Measurements from ENCODE around the gene TRIP12. TPM values are rescaled to one million over a fixed set of nuclear protein-coding genes. Genes with fewer than 3 reads are reported as not detected.
A peak's percentile ranks its signal among the peaks of the same experiment; 100 is the strongest.

TRIP12 gene
- total and polyA plus RNA-seq, 7 donors: 27.5 to 297 (median 224) TPM

DNA sequence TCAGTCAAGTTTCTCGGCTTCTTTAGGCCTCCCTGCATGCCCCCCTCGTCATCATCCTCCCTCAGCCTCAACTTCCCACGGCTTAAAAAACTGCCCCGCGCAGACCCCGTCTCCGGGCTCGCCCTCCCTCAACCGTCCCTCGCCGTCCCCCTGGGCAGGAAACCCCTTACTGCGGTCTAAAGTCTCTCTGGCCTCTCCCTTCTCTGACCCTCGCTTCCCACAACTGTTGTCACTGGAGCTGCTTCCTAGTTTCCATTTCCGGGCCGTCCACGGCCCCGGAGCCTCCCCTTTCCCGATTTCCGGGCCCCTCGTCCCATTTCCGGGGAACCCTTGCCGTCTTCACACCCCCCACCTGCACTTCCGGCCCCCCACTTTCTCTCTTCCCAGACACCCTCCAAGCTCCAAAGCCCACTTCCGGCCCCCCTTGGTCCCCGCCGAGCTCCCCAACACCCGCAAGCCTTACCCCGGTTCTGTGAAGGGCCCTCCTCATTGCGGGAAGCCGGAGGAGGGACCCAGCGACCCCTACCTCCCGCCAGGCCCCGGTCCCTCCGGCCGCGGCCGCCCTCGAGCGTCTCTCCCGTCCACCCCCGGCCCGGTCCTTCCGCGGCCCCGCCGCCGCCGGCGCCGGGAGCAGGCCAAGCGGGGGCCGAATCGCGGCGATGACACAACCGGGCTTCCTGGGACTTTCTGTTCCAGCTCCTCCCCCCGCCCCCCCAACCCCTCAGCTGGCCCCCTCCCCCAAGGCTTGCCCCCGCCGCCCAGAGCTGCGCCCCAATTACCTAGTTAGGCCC, 513 bp downstream of the TRIP12 start:
- peak overlapping the region; percentile 76 for H3K4me3 ChIP-seq
- TF ChIP-seq, protein P1, sequence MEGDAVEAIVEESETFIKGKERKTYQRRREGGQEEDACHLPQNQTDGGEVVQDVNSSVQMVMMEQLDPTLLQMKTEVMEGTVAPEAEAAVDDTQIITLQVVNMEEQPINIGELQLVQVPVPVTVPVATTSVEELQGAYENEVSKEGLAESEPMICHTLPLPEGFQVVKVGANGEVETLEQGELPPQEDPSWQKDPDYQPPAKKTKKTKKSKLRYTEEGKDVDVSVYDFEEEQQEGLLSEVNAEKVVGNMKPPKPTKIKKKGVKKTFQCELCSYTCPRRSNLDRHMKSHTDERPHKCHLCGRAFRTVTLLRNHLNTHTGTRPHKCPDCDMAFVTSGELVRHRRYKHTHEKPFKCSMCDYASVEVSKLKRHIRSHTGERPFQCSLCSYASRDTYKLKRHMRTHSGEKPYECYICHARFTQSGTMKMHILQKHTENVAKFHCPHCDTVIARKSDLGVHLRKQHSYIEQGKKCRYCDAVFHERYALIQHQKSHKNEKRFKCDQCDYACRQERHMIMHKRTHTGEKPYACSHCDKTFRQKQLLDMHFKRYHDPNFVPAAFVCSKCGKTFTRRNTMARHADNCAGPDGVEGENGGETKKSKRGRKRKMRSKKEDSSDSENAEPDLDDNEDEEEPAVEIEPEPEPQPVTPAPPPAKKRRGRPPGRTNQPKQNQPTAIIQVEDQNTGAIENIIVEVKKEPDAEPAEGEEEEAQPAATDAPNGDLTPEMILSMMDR (IDR thresholded peaks at IDR 0.05): no peak
- ATAC-seq (peak; percentile 46 to 64 (median 60)), DNase-seq (peak; percentile 76 to 87)
- no peaks in the 10 kb centered on the region for H3K27me3 ChIP-seq (ENCODE audit: insufficient read depth in 3 of 3, low read length in 2 of 3)
- intact Hi-C loops (cut with DNase I): loop anchor here in 1 of 2 donors (5.0 kb wide), 1 partner anchor 119 kb away; no protein-coding TSS in a partner anchor
- no peaks in the 10 kb centered on the region for H3K36me3 ChIP-seq (ENCODE audit: insufficient read depth in 1 of 2, low read depth in 1 of 2)
- H3K4me1 ChIP-seq: peaks cover 7% of the 10 kb centered on the region
- WGBS, 3 donors: 0 to 1% (median 1%) methylated on average over 47 to 60 of the region's 60 CpGs
- H3K27ac ChIP-seq: peak overlapping the region; percentile 97
- no peaks in the 10 kb centered on the region for H3K9me3 ChIP-seq

DNA sequence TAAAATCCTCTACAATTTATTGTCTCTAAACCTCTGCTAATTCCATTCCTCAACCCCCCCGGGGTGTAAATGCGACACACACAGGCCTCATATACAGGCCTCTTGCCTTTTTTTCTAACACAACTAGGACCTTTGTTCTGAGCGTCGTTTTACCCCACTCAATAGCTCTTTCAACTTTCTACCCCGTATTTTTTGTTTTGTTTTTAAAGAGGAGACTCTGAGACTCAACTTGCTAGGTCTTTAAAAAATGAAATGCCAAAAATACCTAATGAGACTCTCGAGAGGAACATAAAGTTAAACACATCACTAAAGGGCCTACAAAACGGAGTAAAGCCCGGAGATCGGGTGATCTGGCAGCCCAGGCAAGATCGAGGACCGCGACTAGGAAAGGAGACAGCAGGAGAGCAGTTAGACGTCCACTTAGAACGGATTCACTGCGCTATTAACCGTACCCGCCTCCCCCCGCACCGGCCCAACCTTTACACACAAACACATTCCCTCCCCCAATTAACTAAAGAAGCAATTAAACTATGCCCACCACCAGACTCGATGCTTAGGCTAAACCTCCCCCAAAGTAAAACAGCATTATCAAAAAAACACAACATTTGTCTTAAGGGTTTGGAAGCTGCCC, 1.7 kb downstream of the TRIP12 start:
- WGBS, 3 donors: 6 to 10% (median 6%) methylated on average over 20 of the region's 20 CpGs
- intact Hi-C loops (cut with DNase I): loop anchor here in 1 of 2 donors (5.0 kb wide), 1 partner anchor 118 kb away; no protein-coding TSS in a partner anchor
- no peak for ATAC-seq

DNA sequence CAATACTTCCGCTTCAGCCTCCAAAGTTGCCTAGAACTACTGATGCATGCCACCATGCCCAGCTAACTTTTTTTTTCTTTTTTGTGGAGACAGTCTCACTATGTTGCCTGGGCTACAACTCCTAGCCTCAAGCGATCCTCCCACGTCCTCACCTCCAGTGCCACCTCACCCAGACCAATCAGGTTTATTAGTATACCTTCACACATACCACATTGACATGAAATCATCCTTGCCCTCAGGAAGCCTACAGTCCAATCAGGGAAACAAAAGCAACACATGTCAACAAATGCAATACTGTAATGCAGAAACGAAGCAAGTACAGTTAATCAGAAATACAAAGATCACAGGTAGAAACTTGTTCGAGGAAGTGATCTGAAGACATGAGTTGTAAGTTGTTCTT, 4.0 kb downstream of the TRIP12 start:
- Histone ChIP-seq H3K27ac (no peak overlapping the region), H3K9me3 (no peaks in the 10 kb centered on the region), H3K4me1 (peaks cover 29% of the 10 kb centered on the region), H3K4me3 (no peak overlapping the region), H3K27me3 (ENCODE audit: insufficient read depth in 3 of 3, low read length in 2 of 3) (no peaks in the 10 kb centered on the region), H3K36me3 (ENCODE audit: insufficient read depth in 1 of 2, low read depth in 1 of 2) (no peaks in the 10 kb centered on the region)
- DNase-seq (no peak), ATAC-seq (no peak)
- TF ChIP-seq, protein P1 (IDR thresholded peaks at IDR 0.05): no peak
- intact Hi-C loops (cut with DNase I): loop anchor here in 1 of 2 donors (2.0 to 5.0 kb wide), 2 partner anchors 40 to 117 kb away; no protein-coding TSS in a partner anchor
- 93 to 96% (median 96%) methylated on average over 5 of the region's 5 CpGs for WGBS, 3 donors

More for the DNA sequence above, 1.7 kb downstream of the TRIP12 start:
- H3K27me3 ChIP-seq (ENCODE audit: insufficient read depth in 3 of 3, low read length in 2 of 3): no peaks in the 10 kb centered on the region
- H3K9me3 ChIP-seq: no peaks in the 10 kb centered on the region
- H3K36me3 ChIP-seq (ENCODE audit: insufficient read depth in 1 of 2, low read depth in 1 of 2): no peaks in the 10 kb centered on the region
- DNase-seq: no peak
- peak overlapping the region; percentile 97 for H3K27ac ChIP-seq
- TF ChIP-seq, protein P1 (IDR thresholded peaks at IDR 0.05): no peak
- H3K4me3 ChIP-seq: peak overlapping the region; percentile 76
- peaks cover 14% of the 10 kb centered on the region for H3K4me1 ChIP-seq

DNA sequence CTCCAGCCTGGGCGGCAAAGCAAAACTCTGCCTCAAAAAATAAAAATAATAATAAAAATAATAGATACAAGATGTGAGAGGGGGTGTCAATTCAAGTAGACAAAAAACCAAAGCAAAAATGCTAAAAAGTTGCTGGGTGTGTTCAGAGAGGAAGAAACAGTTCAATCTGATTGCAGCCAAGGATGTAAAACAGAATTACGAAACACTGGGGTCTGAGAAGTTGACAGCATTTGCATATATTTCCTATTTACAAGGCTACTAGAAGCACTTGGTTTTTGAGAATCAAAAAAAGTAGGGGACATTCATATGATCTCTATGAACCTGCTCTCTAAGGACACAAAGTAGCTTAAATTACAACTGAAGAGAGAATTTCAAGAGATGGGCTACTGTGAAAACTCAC, 7.6 kb downstream of the TRIP12 start:
- H3K36me3 ChIP-seq (ENCODE audit: insufficient read depth in 1 of 2, low read depth in 1 of 2): no peaks in the 10 kb centered on the region
- intact Hi-C loops (cut with DNase I): loop anchor here in 1 of 2 donors (5.0 kb wide), 1 partner anchor 37 kb away; no protein-coding TSS in a partner anchor
- WGBS, 3 donors: 79 to 84% (median 81%) methylated on average over 2 of the region's 2 CpGs
- no peak overlapping the region for H3K4me3 ChIP-seq
- peaks cover 66% of the 10 kb centered on the region for H3K4me1 ChIP-seq
- DNase-seq (no peak), ATAC-seq (no peak)
- TF ChIP-seq, protein P1 (IDR thresholded peaks at IDR 0.05): no peak
- no peaks in the 10 kb centered on the region for H3K27me3 ChIP-seq (ENCODE audit: insufficient read depth in 3 of 3, low read length in 2 of 3)
- no peak overlapping the region for H3K27ac ChIP-seq
- no peaks in the 10 kb centered on the region for H3K9me3 ChIP-seq

Data from psoas muscle (tissue), 8 donors.